ENCODE data around the gene TANGO6.
"Not testable (repeated sequence)": the region's sequence is repeated elsewhere in the genome, so short reads cannot be mapped to it uniquely, and the experiment has no call there.

The TANGO6 gene

GRCh38 chr16:69107316-69107962 lies 264.1 kb downstream of the TANGO6 start:
- DNase-seq = no peak

- no peak for DNase-seq
Measured at GRCh38 chr16:69108064-69108904, 265.0 kb downstream of the TANGO6 start.

GRCh38 chr16:69108905-69109252 lies 265.5 kb downstream of the TANGO6 start:
- DNase-seq = no peak

DNA sequence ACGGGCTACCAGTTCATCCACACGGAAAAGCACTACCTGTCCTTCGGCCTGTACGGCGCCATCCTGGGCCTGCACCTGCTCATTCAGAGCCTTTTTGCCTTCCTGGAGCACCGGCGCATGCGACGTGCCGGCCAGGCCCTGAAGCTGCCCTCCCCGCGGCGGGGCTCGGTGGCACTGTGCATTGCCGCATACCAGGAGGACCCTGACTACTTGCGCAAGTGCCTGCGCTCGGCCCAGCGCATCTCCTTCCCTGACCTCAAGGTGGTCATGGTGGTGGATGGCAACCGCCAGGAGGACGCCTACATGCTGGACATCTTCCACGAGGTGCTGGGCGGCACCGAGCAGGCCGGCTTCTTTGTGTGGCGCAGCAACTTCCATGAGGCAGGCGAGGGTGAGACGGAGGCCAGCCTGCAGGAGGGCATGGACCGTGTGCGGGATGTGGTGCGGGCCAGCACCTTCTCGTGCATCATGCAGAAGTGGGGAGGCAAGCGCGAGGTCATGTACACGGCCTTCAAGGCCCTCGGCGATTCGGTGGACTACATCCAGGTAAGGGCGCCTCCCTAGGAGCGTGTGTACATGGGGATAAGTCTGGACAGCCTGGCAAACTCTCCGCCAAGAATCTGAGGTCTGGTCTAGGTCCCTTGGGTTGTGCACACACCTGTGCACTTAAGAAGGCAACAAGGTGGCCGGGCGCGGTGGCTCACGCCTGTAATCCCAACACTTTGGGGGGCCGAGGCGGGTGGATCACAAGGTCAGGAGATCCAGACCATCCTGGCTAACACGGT lies 266.3 kb downstream of the TANGO6 start:
- no peak for DNase-seq

- no peak for DNase-seq
Measured at GRCh38 chr16:69110406-69110805, 267.1 kb downstream of the TANGO6 start.

DNA sequence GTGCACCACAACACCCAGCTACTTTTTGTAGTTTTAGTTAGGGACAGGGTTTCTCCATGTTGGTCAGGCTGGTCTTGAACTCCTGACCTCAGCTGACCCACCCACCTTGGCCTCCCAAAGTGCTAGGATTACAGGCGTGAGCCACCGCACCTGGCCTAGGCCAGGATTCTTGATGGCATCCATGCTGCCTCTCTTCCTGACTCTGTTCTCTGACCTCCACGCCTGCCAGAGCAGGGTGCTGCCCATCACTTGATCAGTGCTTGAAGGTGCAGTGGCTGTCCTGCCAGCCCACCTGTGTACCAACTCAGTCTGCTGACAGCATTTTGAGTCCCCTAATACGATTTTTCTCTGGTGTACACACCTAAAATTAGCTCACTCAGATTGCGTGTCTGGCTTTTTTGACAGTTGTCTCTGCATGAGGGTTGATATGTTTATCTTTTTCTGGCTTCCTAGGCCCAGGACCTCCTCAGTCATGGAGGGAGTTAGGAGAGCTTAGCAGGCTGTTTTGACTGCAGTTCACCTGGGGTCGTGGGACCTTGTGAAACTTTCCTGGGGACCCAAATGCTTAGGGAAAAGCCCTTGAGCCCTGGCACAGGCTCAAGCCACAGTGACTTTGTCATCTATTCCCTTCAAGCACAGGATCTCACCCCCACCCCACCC lies 268.0 kb downstream of the TANGO6 start:
- DNase-seq = no peak

- DNase-seq = no peak
Measured at GRCh38 chr16:69111876-69112230, 268.5 kb downstream of the TANGO6 start.

- no peak for DNase-seq
Measured at GRCh38 chr16:69112285-69113129, 269.2 kb downstream of the TANGO6 start.

DNA sequence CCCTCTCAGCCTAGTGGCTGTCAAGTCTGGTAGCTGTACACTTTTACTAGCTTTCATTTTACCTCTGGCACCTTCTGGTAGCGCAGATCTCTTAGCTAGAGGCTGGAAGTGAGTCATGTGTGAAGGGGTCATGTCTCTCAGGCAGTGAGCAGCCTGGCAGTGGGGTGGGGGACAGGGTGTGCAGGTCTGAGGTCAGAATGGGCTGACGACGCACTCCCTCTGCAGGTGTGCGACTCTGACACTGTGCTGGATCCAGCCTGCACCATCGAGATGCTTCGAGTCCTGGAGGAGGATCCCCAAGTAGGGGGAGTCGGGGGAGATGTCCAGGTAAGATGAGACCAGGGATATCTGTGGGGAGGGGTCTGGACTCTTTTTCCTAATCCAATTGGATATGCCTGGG lies 269.9 kb downstream of the TANGO6 start:
- no peak for DNase-seq

DNA sequence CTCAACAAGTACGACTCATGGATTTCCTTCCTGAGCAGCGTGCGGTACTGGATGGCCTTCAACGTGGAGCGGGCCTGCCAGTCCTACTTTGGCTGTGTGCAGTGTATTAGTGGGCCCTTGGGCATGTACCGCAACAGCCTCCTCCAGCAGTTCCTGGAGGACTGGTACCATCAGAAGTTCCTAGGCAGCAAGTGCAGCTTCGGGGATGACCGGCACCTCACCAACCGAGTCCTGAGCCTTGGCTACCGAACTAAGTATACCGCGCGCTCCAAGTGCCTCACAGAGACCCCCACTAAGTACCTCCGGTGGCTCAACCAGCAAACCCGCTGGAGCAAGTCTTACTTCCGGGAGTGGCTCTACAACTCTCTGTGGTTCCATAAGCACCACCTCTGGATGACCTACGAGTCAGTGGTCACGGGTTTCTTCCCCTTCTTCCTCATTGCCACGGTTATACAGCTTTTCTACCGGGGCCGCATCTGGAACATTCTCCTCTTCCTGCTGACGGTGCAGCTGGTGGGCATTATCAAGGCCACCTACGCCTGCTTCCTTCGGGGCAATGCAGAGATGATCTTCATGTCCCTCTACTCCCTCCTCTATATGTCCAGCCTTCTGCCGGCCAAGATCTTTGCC lies 271.1 kb downstream of the TANGO6 start:
- DNase-seq = no peak

DNA sequence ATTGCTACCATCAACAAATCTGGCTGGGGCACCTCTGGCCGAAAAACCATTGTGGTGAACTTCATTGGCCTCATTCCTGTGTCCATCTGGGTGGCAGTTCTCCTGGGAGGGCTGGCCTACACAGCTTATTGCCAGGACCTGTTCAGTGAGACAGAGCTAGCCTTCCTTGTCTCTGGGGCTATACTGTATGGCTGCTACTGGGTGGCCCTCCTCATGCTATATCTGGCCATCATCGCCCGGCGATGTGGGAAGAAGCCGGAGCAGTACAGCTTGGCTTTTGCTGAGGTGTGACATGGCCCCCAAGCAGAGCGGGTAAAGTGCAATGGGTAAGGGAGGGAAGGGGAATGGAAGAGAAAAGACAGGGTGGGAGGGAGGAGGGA lies 271.6 kb downstream of the TANGO6 start:
- no peak for DNase-seq

DNA sequence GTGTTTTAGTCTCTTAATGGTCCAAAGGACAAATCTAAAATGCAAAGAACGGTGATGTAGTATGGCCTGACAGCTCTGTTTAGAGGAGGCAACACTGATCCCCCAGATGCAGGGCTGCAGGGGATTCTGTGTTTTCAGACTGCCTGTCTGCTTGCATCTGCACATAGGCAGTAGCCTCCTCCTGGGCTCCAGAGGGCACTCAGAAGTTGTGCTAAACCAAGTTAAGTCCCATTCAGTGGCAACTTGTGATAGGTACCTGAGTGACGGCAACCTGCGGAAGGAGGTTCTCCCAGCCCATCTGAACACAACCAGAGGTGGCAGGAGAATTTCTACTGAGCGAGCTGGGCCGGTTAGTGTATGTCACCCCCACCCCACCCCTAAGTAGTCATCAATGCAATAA lies 272.0 kb downstream of the TANGO6 start:
- DNase-seq = no peak

DNA sequence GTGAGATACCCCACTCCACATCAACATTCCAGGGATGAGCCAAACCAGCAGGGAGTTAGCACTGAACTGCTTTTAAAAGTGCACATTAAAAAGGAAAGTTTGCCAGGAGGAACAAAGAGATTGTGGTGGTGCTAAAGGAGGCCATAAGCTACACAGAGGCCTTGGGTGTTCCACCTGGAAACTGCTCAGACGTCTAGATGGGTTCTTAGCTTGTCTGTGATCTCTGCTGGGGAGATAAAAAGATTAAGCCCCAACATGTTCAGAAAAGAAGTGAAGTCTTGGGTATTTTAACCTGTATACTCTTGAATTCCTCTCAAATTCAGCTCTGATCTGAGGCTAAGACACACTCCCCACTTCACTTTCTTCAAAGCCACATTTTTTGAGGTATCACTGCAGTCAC lies 272.5 kb downstream of the TANGO6 start:
- no peak for DNase-seq

DNA sequence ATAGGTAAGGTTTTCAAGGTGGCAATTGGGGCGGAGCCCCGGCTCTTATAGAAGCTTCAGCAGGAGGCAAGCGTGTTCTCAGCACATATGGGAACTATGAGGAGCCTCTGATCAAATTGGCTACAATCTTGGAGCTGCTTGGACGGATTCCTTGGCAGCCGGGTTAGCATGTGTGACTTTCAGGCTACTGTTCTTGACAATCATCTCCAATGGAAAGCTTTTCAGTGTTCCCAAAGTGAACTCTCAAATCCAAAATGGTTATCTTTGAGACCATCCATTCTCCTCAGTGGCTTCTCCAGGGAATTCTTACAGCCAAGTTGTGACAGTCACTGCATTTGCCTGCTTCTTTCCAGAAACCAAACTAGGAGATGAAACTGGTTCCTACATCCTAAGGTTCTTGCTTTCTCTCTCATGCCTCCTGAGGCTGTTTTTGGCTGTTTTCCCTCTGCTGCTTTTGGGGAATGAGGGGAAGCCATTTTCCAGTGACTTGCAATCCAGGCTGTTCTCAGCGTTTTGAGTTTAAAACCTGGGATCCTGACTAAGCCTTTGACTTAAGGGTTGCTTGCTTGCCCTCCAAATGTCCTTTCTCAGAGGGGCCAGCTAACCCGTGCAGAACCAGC lies 273.0 kb downstream of the TANGO6 start:
- DNase-seq = no peak

- no peak for DNase-seq
Measured at GRCh38 chr16:69116906-69117305, 273.6 kb downstream of the TANGO6 start.

DNA sequence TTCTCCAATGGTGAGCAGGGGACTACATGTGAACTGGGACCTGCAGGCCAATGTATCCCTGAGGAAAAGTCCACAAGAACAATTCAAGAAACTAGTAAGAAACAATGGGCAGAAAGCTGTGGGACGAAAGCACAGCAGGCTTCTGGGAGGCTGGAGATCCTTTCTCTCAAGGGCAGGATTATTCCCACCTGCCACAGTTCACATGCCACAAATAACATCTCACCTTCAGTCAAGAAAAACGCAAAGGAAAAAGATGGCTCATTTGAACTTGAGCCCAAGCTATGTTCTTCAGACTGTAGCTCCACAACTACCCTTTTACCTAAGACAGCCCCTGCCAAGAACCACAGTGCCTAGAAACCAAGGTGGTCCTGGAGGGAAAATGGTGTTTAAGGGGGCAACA lies 275.1 kb downstream of the TANGO6 start:
- no peak for DNase-seq

- DNase-seq = no peak
Measured at GRCh38 chr16:69118994-69119393, 275.7 kb downstream of the TANGO6 start.

- DNase-seq = no peak
Measured at GRCh38 chr16:69119536-69119935, 276.2 kb downstream of the TANGO6 start.

GRCh38 chr16:69120096-69120664 lies 276.8 kb downstream of the TANGO6 start:
- no peak for DNase-seq

DNA sequence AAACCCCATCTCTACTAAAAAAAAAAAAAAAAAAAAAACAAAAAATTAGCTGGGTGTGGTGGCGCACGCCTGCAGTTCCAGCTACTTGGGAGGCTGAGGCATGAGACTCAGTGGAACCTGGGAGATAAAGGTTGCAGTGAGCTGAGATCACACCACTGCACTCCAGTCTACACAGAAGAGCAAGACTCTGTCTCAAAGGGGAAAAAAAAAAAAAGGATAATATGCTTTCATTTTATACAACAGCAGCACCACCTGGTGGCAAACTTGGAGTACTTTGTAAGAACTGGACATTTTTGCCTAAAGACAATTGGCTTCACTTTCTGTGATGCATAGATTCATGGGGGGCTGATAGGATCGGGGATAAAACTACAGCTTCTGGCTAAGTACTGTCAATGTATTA lies 280.6 kb downstream of the TANGO6 start:
- DNase-seq = peak; percentile 16

- not testable (repeated sequence) for DNase-seq
Measured at GRCh38 chr16:69124406-69124805, 281.1 kb downstream of the TANGO6 start.
